Peyer's patch (tissue), 4 donors: ENCODE measurements around the gene TSPAN14. TPM values are rescaled to one million over a fixed set of nuclear protein-coding genes. Genes with fewer than 3 reads are reported as not detected.
"Not testable (repeated sequence)": the region's sequence is repeated elsewhere in the genome, so short reads cannot be mapped to it uniquely, and the experiment has no call there.

Experiments used
- DNase-seq, 3 donors: peaks; one replicate each; pipeline ENCODE4 v3.0.0-alpha.2; 2017 to 2019
- H3K27ac ChIP-seq, 4 donors: fragments of 200-600 bp; sonication (generic); one replicate each; pipeline ENCODE4 v1.5.1; 2016 to 2019
- H3K27me3 ChIP-seq, 2 donors: fragments of 200-600 bp; sonication (generic); one replicate each; pipeline ENCODE4 v1.5.1; 2019
- H3K36me3 ChIP-seq, 3 donors: fragments of 200-600 bp; sonication (generic); one replicate each; pipeline ENCODE4 v1.5.1; 2016 to 2019
- H3K4me1 ChIP-seq, 4 donors: fragments of 200-600 bp; sonication (generic); one replicate each; pipeline ENCODE4 v1.5.1; 2016 to 2019
- H3K4me3 ChIP-seq, 4 donors: fragments of 200-600 bp; sonication (generic); 1 replicate in 3 of 4; 2 replicates in 1 of 4; pipeline ENCODE4 v1.5.1; 2016 to 2019; ENCODE audit warnings: mild to moderate bottlenecking in 1 of 4
- H3K9me3 ChIP-seq, 4 donors: fragments of 200-600 bp; sonication (generic); one replicate each; pipeline ENCODE4 v1.5.1; 2016 to 2019; ENCODE audit warnings: mild to moderate bottlenecking in 1 of 4
- POLR2A ChIP-seq, 2 donors: fragments of 450-650 bp; IDR thresholded peaks; one replicate each; pipeline ENCODE4 v1.5.1; 2017; ENCODE audit warnings: antibody characterized with exemption in 2 of 2, mild to moderate bottlenecking in 2 of 2, moderate library complexity in 2 of 2
- total RNA-seq, 4 donors: library from RNA; depleted of rRNA; stranded (reverse); fragments of >200 nt; gene quantifications; one replicate each; pipeline ENCODE4 v1.1.0, GENCODE V29; 2016
- TF ChIP-seq, protein P1 (sequence below), 6 experiments: fragments of 450-650 bp in 4 of 6; fragments of 200-600 bp in 2 of 6; sonication (generic) in 1 of 6; IDR thresholded peaks; one replicate each; pipeline ENCODE4 v1.5.1; 2017 to 2019; ENCODE audit warnings: antibody characterized with exemption in 6 of 6, mild to moderate bottlenecking in 3 of 6, moderate library complexity in 1 of 6

Gene TSPAN14
- total RNA-seq, 4 donors from 2014 or later, result 51.2 to 72.0 (median 68.0) TPM

DNA sequence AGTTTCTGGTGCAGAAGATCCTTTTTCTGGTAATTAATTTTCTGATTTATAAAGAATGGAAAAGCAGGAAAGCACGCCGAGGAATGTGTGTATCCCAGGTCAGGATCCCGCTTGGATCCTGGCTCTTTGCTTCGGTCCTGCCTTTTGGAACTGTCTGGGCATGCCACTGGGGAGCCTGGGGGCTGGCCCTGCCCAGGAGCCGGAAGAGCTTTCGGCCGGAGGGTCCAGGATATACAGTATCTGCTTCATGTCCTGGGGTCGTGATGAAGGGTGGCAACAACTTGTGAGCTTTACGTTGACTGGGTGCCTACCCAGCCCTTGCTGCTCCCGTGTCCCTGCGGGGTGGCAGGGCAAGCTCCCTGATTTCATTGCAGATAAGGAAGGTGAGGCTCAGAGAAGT is 86.0 kb downstream of the TSPAN14 start:
- no peak for TF ChIP-seq POLR2A (IDR thresholded peaks at IDR 0.05)
- TF ChIP-seq, protein P1, sequence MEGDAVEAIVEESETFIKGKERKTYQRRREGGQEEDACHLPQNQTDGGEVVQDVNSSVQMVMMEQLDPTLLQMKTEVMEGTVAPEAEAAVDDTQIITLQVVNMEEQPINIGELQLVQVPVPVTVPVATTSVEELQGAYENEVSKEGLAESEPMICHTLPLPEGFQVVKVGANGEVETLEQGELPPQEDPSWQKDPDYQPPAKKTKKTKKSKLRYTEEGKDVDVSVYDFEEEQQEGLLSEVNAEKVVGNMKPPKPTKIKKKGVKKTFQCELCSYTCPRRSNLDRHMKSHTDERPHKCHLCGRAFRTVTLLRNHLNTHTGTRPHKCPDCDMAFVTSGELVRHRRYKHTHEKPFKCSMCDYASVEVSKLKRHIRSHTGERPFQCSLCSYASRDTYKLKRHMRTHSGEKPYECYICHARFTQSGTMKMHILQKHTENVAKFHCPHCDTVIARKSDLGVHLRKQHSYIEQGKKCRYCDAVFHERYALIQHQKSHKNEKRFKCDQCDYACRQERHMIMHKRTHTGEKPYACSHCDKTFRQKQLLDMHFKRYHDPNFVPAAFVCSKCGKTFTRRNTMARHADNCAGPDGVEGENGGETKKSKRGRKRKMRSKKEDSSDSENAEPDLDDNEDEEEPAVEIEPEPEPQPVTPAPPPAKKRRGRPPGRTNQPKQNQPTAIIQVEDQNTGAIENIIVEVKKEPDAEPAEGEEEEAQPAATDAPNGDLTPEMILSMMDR (IDR thresholded peaks at IDR 0.05), result no peak
- no peak for DNase-seq
- no peaks in the 10 kb centered on the region for H3K9me3 ChIP-seq
- H3K4me3 ChIP-seq, result no peak overlapping the region
- H3K27me3 ChIP-seq, result no peaks in the 10 kb centered on the region
- H3K27ac ChIP-seq, result no peak overlapping the region
- H3K36me3 ChIP-seq, result no peaks in the 10 kb centered on the region
- H3K4me1 ChIP-seq, result peaks cover 0 to 9% (median 0%) of the 10 kb centered on the region in 4 donors

DNA sequence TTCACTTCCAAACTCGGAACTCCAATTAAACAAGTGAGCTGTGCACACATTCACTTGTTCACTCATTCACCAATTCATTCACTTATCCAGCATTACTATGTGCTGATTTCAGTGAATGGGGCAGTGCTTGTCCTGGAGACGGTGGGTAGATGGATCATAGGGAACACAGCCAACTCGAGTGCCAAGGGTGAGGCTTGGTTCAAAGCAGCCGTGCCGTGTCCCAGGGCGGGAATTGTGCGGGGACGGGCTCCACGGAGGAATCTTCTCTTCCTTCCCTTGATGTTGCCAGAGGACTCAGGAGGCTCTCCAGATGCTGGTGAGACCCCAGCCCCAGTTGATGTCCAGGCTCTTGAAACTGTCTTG is 86.5 kb downstream of the TSPAN14 start:
- no peaks in the 10 kb centered on the region for H3K9me3 ChIP-seq
- TF ChIP-seq, protein P1 (IDR thresholded peaks at IDR 0.05), result no peak
- no peak for TF ChIP-seq POLR2A (IDR thresholded peaks at IDR 0.05)
- H3K27ac ChIP-seq, result no peak overlapping the region
- H3K36me3 ChIP-seq, result no peaks in the 10 kb centered on the region
- H3K27me3 ChIP-seq, result no peaks in the 10 kb centered on the region
- peak overlapping the region in 2 of 4 donors; percentile 10 to 18 for H3K4me3 ChIP-seq
- H3K4me1 ChIP-seq, result peaks cover 0 to 9% (median 0%) of the 10 kb centered on the region in 4 donors
- peak in 2 of 3 donors; percentile 47 to 56 for DNase-seq

DNA sequence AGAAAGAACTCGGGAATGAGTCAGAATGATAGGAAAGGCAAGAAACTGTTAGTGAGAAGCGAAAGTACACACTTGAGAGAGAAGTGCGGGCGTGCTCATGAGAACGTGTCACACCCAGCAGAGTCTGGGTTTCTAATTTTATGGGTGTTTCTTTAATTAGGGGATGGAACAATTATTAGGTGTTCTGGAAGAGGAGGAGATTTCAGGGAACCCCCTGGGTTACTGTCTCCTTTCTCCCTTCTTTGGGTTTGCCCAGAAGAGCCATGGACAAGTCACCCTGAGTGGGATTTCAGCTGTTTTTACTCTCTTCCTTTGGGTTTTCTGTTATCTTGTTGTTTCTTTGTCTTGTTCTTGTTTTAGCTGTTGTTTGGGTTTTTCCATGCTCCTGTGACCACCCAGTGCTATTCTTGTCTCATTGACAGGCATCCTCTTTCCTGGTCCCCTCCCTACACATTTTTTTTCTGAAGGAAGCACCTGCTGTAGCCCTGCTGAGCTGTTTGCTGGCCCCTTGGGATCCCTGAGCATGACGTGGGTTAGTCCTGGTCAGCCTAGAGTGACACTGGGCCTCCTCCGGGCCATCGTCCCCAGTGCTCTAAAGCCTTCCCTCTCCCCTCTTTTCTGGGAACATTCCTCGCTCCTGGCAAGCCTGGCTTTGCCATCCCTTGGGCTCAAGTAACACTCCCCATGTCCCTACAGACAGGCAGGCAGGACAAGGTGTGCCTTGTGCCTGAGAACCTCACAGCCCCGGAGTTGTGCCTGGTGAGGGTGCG is 87.1 kb downstream of the TSPAN14 start:
- H3K27ac ChIP-seq, result no peak overlapping the region
- H3K4me3 ChIP-seq, result peak overlapping the region in 2 of 4 donors; percentile 10 to 18
- TF ChIP-seq, protein P1 (IDR thresholded peaks at IDR 0.05), result no peak
- no peak for TF ChIP-seq POLR2A (IDR thresholded peaks at IDR 0.05)
- peaks cover 0 to 8% (median 0%) of the 10 kb centered on the region in 4 donors for H3K4me1 ChIP-seq
- no peaks in the 10 kb centered on the region for H3K36me3 ChIP-seq
- no peaks in the 10 kb centered on the region for H3K9me3 ChIP-seq
- no peak for DNase-seq
- no peaks in the 10 kb centered on the region for H3K27me3 ChIP-seq

DNA sequence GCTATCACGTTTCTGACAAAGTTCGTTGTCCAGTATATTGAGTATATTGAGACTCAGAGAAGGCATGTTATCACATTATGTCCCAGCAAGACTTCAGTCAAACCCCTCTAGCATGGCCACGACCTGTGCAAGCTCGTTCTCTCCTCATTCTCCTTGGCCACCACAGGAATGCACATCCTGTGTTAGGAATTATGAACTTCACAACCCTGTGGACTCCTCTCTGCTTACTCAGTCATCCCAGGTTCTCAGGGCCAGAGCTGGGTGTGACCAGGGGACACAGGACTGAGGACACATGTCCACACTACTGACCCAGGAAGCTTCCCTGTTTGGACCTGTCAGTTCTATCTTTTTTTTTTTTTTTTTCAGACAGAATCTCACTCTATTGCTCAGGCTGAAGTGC is 87.9 kb downstream of the TSPAN14 start:
- Histone ChIP-seq H3K9me3 (no peaks in the 10 kb centered on the region), H3K36me3 (no peaks in the 10 kb centered on the region), H3K4me3 (no peak overlapping the region), H3K4me1 (peaks cover 0 to 4% (median 0%) of the 10 kb centered on the region in 4 donors), H3K27me3 (no peaks in the 10 kb centered on the region), H3K27ac (no peak overlapping the region)
- no peak for TF ChIP-seq POLR2A (IDR thresholded peaks at IDR 0.05)
- TF ChIP-seq, protein P1 (IDR thresholded peaks at IDR 0.05), result no peak
- no peak for DNase-seq

DNA sequence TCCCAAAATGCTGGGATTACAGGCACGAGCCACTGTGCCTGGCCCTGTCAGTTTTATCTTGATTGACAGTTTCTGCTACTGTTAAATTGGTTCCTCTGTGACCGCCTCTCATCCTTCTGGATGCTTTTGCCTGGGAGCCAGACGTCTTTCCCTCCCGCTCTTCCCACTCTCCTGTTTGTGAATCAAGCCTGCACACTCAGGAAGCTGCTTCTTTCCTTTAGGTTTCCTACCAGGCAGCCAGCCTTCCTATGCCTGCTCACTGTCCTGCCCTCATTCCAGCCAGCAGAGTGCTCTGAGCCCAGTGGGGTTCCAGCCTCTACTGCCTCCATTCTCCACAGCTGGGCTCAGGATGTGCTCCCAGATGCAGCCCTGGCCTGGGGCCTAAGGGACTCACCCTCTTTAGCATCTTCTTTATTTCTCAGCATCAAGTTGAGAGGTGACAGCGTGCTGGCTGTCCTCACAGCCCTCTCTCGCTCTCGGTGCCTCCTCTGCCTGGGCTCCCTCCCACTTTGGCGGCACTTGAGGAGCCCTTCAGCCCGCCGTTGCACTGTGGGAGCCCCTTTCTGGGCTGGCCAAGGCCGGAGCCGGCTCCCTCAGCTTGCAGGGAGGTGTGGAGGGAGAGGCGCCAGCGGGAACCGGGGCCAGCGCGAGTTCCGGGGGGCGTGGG is 88.7 kb downstream of the TSPAN14 start:
- Histone ChIP-seq H3K27me3 (no peaks in the 10 kb centered on the region), H3K4me3 (no peak overlapping the region), H3K9me3 (no peaks in the 10 kb centered on the region), H3K27ac (no peak overlapping the region), H3K36me3 (no peaks in the 10 kb centered on the region), H3K4me1 (peaks cover 0 to 4% (median 0%) of the 10 kb centered on the region in 4 donors)
- DNase-seq, result no peak
- TF ChIP-seq POLR2A (IDR thresholded peaks at IDR 0.05), result no peak
- TF ChIP-seq, protein P1 (IDR thresholded peaks at IDR 0.05), result no peak

DNA sequence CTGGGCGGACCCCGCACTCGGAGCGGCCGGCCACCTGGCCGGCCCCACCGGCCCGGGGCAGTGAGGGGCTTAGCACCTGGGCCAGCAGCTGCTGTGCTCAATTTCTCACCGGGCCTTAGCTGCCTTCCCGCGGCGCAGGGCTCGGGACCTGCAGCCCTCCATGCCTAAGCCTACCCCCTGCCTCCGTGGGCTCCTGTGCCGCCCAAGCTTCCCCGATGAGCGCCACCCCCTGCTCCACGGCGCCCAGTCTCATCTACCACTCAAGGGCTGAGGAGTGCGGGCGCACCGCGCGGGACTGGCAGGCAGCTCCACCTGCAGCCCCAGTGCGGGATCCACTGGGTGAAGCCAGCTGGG is 89.2 kb downstream of the TSPAN14 start:
- H3K4me1 ChIP-seq, H3K4me3 ChIP-seq, H3K27ac ChIP-seq, H3K27me3 ChIP-seq, H3K9me3 ChIP-seq, H3K36me3 ChIP-seq, DNase-seq: not testable (repeated sequence)
